ENCODE data around the gene PDGFD. TPM values are rescaled to one million over a fixed set of nuclear protein-coding genes. Genes with fewer than 3 reads are reported as not detected.

Gene PDGFD
- total and polyA plus RNA-seq, 2 experiments from 2014 or later: 1.9 to 4.5 TPM

DNA sequence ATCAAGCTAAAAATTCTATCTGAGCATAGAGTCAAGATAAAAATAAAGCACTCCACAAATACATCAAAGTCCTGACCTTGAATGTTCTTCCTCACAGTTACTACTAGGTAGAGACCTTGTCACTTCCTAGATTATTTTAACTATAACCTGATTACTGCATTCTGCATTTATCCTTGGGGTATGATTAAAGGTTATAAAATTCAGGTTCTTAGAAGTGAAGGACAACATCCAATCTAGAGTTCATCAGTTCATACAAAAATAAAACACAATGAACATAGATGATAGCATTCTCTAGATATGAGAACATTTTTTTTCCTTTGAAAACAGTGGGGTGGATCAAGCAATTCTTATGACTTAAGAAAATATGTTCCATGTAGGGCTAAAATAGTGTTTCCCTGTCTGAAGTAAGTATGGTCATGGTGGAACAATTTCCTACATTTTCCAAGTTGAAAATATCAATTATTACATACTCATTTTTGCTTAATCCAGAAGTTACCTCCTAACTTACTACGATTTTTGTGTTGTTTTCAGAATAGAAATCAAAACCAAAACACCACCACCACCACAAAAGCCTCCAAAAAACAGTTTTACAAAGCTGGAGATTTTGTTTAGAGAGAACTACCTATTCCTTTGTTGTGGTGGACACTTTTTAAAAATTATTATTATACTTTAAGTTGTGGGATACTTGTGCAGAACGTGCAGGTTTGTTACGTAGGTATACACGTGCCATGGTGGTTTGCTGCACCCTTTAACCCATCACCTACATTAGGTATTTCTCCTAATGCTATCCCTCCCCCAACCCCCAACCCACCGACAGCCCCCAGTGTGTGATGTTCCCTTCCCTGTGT, 239.6 kb downstream of the PDGFD start:
- no peaks in the 10 kb centered on the region; the same call in 1 of the 2 replicates for H3K4me1 ChIP-seq (ENCODE audit: insufficient read depth)
- H3F3A ChIP-seq (replicated peaks; ENCODE audit: low read depth): no peaks in the 10 kb centered on the region
- no peaks in the 10 kb centered on the region for H3K36me3 Mint-ChIP-seq (ENCODE audit: low read depth)
- H3K9me3 Mint-ChIP-seq: no peaks in the 10 kb centered on the region
- H3K9me2 ChIP-seq (ENCODE audit: insufficient read depth): no peaks in the 10 kb centered on the region
- no peak overlapping the region for H3K4me2 ChIP-seq
- no peaks in the 10 kb centered on the region for H3K27me3 ChIP-seq (ENCODE audit: insufficient read depth)
- H3K36me3 ChIP-seq (ENCODE audit: insufficient read depth): no peaks in the 10 kb centered on the region
- H3K79me2 ChIP-seq (replicated peaks; ENCODE audit: insufficient read depth): no peaks in the 10 kb centered on the region
- H3K27ac ChIP-seq (ENCODE audit: low read depth): no peak overlapping the region
- no peak overlapping the region for H3K27ac Mint-ChIP-seq
- no peaks in the 10 kb centered on the region for H4K20me1 ChIP-seq (replicated peaks; ENCODE audit: insufficient read depth)
- no peak overlapping the region for H3K4me3 Mint-ChIP-seq
- no peak for TF ChIP-seq STAT1 (IDR thresholded peaks at IDR 0.05; ENCODE audit: unreplicated experiment)
- no peak for TF ChIP-seq POLR2AphosphoS5 (IDR thresholded peaks at IDR 0.05; ENCODE audit: low read depth)
- TF ChIP-seq CREB1 (CRISPR knock-in tag; IDR thresholded peaks at IDR 0.05; ENCODE audit: low read depth): no peak
- TF ChIP-seq, protein P1, sequence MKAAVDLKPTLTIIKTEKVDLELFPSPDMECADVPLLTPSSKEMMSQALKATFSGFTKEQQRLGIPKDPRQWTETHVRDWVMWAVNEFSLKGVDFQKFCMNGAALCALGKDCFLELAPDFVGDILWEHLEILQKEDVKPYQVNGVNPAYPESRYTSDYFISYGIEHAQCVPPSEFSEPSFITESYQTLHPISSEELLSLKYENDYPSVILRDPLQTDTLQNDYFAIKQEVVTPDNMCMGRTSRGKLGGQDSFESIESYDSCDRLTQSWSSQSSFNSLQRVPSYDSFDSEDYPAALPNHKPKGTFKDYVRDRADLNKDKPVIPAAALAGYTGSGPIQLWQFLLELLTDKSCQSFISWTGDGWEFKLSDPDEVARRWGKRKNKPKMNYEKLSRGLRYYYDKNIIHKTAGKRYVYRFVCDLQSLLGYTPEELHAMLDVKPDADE (IDR thresholded peaks at IDR 0.05): no peak
- TF ChIP-seq NANOG (IDR thresholded peaks at IDR 0.05; ENCODE audit: borderline replicate concordance): no peak
- TF ChIP-seq, protein P2, sequence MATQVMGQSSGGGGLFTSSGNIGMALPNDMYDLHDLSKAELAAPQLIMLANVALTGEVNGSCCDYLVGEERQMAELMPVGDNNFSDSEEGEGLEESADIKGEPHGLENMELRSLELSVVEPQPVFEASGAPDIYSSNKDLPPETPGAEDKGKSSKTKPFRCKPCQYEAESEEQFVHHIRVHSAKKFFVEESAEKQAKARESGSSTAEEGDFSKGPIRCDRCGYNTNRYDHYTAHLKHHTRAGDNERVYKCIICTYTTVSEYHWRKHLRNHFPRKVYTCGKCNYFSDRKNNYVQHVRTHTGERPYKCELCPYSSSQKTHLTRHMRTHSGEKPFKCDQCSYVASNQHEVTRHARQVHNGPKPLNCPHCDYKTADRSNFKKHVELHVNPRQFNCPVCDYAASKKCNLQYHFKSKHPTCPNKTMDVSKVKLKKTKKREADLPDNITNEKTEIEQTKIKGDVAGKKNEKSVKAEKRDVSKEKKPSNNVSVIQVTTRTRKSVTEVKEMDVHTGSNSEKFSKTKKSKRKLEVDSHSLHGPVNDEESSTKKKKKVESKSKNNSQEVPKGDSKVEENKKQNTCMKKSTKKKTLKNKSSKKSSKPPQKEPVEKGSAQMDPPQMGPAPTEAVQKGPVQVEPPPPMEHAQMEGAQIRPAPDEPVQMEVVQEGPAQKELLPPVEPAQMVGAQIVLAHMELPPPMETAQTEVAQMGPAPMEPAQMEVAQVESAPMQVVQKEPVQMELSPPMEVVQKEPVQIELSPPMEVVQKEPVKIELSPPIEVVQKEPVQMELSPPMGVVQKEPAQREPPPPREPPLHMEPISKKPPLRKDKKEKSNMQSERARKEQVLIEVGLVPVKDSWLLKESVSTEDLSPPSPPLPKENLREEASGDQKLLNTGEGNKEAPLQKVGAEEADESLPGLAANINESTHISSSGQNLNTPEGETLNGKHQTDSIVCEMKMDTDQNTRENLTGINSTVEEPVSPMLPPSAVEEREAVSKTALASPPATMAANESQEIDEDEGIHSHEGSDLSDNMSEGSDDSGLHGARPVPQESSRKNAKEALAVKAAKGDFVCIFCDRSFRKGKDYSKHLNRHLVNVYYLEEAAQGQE (IDR thresholded peaks at IDR 0.05; ENCODE audit: unreplicated experiment): no peak
- TF ChIP-seq, protein P3, sequence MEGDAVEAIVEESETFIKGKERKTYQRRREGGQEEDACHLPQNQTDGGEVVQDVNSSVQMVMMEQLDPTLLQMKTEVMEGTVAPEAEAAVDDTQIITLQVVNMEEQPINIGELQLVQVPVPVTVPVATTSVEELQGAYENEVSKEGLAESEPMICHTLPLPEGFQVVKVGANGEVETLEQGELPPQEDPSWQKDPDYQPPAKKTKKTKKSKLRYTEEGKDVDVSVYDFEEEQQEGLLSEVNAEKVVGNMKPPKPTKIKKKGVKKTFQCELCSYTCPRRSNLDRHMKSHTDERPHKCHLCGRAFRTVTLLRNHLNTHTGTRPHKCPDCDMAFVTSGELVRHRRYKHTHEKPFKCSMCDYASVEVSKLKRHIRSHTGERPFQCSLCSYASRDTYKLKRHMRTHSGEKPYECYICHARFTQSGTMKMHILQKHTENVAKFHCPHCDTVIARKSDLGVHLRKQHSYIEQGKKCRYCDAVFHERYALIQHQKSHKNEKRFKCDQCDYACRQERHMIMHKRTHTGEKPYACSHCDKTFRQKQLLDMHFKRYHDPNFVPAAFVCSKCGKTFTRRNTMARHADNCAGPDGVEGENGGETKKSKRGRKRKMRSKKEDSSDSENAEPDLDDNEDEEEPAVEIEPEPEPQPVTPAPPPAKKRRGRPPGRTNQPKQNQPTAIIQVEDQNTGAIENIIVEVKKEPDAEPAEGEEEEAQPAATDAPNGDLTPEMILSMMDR (conservative IDR thresholded peaks at IDR 0.05; ENCODE audit: low read depth in 2 of 2): no peak
- TF ChIP-seq EZH2phosphoT487 (IDR thresholded peaks at IDR 0.05; ENCODE audit: unreplicated experiment): no peak
- no peak for TF ChIP-seq EZH2 (IDR thresholded peaks at IDR 0.05; ENCODE audit: low read depth, unreplicated experiment)
- TF ChIP-seq, protein P4, sequence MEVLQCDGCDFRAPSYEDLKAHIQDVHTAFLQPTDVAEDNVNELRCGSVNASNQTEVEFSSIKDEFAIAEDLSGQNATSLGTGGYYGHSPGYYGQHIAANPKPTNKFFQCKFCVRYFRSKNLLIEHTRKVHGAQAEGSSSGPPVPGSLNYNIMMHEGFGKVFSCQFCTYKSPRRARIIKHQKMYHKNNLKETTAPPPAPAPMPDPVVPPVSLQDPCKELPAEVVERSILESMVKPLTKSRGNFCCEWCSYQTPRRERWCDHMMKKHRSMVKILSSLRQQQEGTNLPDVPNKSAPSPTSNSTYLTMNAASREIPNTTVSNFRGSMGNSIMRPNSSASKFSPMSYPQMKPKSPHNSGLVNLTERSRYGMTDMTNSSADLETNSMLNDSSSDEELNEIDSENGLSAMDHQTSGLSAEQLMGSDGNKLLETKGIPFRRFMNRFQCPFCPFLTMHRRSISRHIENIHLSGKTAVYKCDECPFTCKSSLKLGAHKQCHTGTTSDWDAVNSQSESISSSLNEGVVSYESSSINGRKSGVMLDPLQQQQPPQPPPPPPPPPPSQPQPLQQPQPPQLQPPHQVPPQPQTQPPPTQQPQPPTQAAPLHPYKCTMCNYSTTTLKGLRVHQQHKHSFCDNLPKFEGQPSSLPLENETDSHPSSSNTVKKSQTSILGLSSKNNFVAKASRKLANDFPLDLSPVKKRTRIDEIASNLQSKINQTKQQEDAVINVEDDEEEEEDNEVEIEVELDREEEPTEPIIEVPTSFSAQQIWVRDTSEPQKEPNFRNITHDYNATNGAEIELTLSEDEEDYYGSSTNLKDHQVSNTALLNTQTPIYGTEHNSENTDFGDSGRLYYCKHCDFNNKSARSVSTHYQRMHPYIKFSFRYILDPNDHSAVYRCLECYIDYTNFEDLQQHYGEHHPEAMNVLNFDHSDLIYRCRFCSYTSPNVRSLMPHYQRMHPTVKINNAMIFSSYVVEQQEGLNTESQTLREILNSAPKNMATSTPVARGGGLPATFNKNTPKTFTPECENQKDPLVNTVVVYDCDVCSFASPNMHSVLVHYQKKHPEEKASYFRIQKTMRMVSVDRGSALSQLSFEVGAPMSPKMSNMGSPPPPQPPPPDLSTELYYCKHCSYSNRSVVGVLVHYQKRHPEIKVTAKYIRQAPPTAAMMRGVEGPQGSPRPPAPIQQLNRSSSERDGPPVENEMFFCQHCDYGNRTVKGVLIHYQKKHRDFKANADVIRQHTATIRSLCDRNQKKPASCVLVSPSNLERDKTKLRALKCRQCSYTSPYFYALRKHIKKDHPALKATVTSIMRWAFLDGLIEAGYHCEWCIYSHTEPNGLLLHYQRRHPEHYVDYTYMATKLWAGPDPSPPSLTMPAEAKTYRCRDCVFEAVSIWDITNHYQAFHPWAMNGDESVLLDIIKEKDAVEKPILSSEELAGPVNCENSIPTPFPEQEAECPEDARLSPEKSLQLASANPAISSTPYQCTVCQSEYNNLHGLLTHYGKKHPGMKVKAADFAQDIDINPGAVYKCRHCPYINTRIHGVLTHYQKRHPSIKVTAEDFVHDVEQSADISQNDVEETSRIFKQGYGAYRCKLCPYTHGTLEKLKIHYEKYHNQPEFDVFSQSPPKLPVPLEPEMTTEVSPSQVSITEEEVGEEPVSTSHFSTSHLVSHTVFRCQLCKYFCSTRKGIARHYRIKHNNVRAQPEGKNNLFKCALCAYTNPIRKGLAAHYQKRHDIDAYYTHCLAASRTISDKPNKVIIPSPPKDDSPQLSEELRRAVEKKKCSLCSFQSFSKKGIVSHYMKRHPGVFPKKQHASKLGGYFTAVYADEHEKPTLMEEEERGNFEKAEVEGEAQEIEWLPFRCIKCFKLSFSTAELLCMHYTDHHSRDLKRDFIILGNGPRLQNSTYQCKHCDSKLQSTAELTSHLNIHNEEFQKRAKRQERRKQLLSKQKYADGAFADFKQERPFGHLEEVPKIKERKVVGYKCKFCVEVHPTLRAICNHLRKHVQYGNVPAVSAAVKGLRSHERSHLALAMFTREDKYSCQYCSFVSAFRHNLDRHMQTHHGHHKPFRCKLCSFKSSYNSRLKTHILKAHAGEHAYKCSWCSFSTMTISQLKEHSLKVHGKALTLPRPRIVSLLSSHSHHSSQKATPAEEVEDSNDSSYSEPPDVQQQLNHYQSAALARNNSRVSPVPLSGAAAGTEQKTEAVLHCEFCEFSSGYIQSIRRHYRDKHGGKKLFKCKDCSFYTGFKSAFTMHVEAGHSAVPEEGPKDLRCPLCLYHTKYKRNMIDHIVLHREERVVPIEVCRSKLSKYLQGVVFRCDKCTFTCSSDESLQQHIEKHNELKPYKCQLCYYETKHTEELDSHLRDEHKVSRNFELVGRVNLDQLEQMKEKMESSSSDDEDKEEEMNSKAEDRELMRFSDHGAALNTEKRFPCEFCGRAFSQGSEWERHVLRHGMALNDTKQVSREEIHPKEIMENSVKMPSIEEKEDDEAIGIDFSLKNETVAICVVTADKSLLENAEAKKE (CRISPR knock-in tag; IDR thresholded peaks at IDR 0.05): no peak
- no peak for DNase-seq (ENCODE audit: low spot score)
- H3K4me3 ChIP-seq: no peak overlapping the region
- H2AFZ ChIP-seq: no peak overlapping the region
- ATAC-seq: no peak
- H3K4me1 Mint-ChIP-seq: peaks cover 9% of the 10 kb centered on the region; the same call in 2 of the 3 replicates
- no peaks in the 10 kb centered on the region for H3K27me3 Mint-ChIP-seq (ENCODE audit: insufficient read depth, low read depth, poor library complexity)
